HL-60 (cell line): Measurements from ENCODE around the gene MT1B.

ENCODE experiments used
- DNase-seq, 2 experiments: peaks; one replicate each; pipeline ENCODE4 v3.0.0-alpha.2; 2010 to 2020; ENCODE audit warnings: low read depth in 1 of 2, low spot score in 1 of 2
- H3K27ac ChIP-seq: fragments of 250-450 bp; sonication (Bioruptor Pico); replicated peaks from 2 replicates; pipeline ENCODE4 v1.5.1; 2020; ENCODE audit warnings: mild to moderate bottlenecking, moderate library complexity
- H3K27me3 ChIP-seq: fragments of 250-450 bp; sonication (Bioruptor Pico); 2 replicates; pipeline ENCODE4 v1.5.1; 2021; ENCODE audit warnings: mild to moderate bottlenecking, moderate library complexity; ENCODE audit not compliant: insufficient read depth, poor library complexity, severe bottlenecking
- H3K4me3 ChIP-seq: replicated peaks from 2 replicates; pipeline ENCODE4 v1.5.1; 2011; ENCODE audit warnings: mild to moderate bottlenecking, control low read depth, low read length; ENCODE audit not compliant: insufficient read depth
- CTCF ChIP-seq: IDR thresholded peaks from one replicate; pipeline ENCODE4 v1.5.1; 2011; ENCODE audit warnings: low read length, control low read depth, inconsistent platforms; ENCODE audit not compliant: insufficient read depth
- GABPA ChIP-seq: IDR thresholded peaks from 2 replicates; pipeline ENCODE4 v1.6.1; 2012; ENCODE audit warnings: low read depth
- POLR2AphosphoS5 ChIP-seq: IDR thresholded peaks from 2 replicates; pipeline ENCODE4 v1.6.1; 2012; ENCODE audit warnings: low read depth
- REST ChIP-seq: IDR thresholded peaks from 2 replicates; pipeline ENCODE4 v1.6.1; 2012; ENCODE audit warnings: low read depth; ENCODE audit not compliant: insufficient replicate concordance
- SPI1 ChIP-seq: IDR thresholded peaks from 2 replicates; pipeline ENCODE4 v1.6.1; 2012; ENCODE audit warnings: low read depth, mild to moderate bottlenecking, borderline replicate concordance

MT1B gene

GRCh38 chr16:56628486-56629350 is 23.0 kb upstream of the MT1B start:
- Histone ChIP-seq H3K27me3 (peaks cover 49% of the 10 kb centered on the region), H3K27ac (no peak overlapping the region), H3K4me3 (no peak overlapping the region)
- DNase-seq, result no peak
- TF ChIP-seq CTCF, result no peak
- no peak for TF ChIP-seq GABPA
- TF ChIP-seq POLR2AphosphoS5, result no peak
- TF ChIP-seq REST, result no peak
- TF ChIP-seq SPI1, result no peak

- TF ChIP-seq SPI1 (no peak), CTCF (no peak), GABPA (no peak), REST (no peak), POLR2AphosphoS5 (no peak)
- no peak for DNase-seq
- no peak overlapping the region for H3K27ac ChIP-seq
- H3K4me3 ChIP-seq, result no peak overlapping the region
- peaks cover 56% of the 10 kb centered on the region for H3K27me3 ChIP-seq
Observed at GRCh38 chr16:56629531-56629930, 22.2 kb upstream of the MT1B start.

GRCh38 chr16:56630134-56630533 is 21.6 kb upstream of the MT1B start:
- Histone ChIP-seq H3K27ac (no peak overlapping the region), H3K27me3 (peaks cover 57% of the 10 kb centered on the region), H3K4me3 (no peak overlapping the region)
- DNase-seq, result no peak
- no peak for TF ChIP-seq CTCF
- TF ChIP-seq SPI1, result no peak
- TF ChIP-seq REST, result no peak
